Left ventricle myocardium superior (tissue), 1 donor: ENCODE results near the gene KRCC1. TPM values are rescaled to one million over a fixed set of nuclear protein-coding genes. Genes with fewer than 3 reads are reported as not detected.

Experiments
- ATAC-seq: fragments of 200-7000 bp; cut with Tn5 transposase; one replicate; pipeline ENCODE4 v1.9.1; 2020; ENCODE audit warnings: mild to moderate bottlenecking, moderate library complexity
- DNase-seq: peaks from one replicate; pipeline ENCODE4 v3.0.0-alpha.2; 2020
- intact Hi-C: fragments of 100-400 bp; cut with micrococcal nuclease; formaldehyde crosslinking; loops from one replicate; pipeline ENCODE4 v1.11.0; 2022
- long read RNA-seq: library from polyadenylated mRNA; unstranded; transcript quantifications from one replicate; pipeline ENCODE4 v2.0.0, GENCODE V29; 2021
- total RNA-seq: library from RNA; stranded (reverse); fragmentation: NEBNext Ultra II Directional; extraction: Animal tissue kit (Norgen Biotek cat#: 25700); gene quantifications from one replicate; pipeline ENCODE4 v1.2.1, GENCODE V29; 2021
- donor health status: DM: no; HTN: yes; CAD: no; lungs with severe emphysema.

Gene KRCC1
- 24.1 TPM for total RNA-seq
- long read RNA-seq, transcript KRCC1-201 (4 exons, 1,753 nt) = major isoform, 28 of 38 reads
- long read RNA-seq, partial matches to known transcripts = 0 of 38 reads
- long read RNA-seq, other reads (novel, unspliced or antisense) = 10 of 38 reads

DNA sequence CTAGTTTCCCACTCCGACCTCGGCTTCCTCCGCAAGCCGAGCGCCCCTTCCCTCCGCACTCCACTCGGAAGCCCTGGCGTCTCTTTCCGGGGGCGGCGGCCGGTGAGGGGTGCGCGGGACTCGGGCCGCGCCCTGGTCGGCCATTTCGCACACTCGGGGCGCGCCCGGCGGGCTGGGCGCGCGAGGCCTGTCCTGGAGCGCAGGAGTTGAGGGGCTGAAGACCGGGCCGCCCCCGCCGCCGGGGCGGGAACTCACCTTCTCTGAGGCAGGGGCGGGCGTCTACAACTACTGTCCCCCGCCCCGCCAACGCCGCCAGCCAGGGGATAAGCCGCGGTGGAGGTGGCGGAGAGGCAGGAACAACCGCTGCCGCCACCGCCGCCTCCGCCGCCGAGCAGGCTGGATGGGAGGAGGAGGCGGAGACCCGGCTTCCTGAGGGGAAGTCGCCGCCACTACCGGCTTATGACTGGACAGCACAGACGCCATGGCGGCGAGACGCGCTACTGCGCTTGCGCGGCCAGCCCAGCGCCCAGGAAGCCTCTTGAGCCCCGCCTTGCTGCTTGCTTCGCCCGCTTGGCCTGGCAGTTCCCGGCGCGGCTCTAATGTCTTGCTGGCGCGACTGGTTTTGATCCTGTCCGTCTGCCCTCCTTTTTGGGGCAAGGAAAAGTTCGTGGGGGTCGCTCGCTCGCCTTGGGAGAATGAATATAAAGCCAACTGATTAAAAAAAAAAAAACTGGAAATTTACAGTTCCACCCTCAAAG is at the start of gene KRCC1:
TSS of gene KRCC1 (minus strand) at position 413 of the 758 bp plus-strand sequence. CDS start 27,220 bp downstream, outside the sequence.
- DNase-seq (peak; percentile 98), ATAC-seq (peak; percentile 98)
- intact Hi-C loops = no loop called here

DNA sequence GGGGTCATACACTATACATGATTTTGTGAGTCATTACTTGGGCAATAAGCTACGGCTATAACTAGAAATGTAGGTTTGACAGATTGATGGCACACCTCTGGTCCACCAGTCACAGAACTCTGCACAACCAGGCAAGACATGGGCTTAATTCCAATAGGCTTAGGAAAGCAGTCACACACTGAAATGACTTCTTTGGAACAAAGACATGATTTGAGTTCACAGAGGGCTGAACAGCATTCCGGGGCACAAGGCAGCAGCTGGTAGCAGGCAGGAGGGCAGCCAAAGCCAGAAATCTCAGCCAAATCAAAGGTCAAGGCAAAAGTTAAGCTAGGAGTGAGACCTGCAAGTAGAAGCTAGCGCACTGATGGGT is 44.9 kb upstream of the KRCC1 start:
- ATAC-seq = peak; percentile 54
- intact Hi-C loops = no loop called here
- no peak for DNase-seq

DNA sequence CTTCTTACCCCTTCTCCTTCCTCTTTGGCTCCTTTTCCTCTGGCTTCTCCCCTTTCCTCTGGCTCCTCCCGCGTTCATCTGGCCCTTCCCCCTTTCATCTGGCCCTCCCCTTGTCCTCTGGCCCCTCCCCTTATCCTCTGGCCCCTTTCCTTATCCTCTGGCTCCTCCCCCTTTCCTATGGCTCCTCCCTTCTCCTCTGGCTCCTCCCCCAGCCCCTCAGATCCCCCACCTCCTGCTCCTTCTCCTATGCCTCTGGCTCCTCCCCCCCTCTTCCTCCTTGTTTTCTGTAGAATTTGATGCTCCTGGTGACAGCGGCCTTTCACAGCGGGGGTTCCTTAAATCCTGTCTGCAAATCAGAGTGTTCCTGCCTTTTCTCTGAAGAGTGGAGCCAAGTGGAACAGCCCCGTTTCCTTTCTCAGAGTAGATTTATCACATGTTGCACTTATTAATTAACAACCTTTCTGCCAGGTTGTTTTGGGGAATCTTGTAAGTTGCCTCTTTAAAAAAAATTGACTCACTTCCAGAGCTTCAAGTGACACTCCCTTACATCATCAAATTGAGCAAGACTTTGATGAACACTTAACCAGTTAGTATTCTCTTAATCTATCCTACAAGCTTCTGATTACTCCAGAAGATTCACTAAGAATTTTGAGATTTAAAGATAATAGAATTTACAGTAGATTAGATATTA is 44.4 kb upstream of the KRCC1 start:
- DNase-seq (no peak), ATAC-seq (peak; percentile 49)
- intact Hi-C loops = no loop called here

DNA sequence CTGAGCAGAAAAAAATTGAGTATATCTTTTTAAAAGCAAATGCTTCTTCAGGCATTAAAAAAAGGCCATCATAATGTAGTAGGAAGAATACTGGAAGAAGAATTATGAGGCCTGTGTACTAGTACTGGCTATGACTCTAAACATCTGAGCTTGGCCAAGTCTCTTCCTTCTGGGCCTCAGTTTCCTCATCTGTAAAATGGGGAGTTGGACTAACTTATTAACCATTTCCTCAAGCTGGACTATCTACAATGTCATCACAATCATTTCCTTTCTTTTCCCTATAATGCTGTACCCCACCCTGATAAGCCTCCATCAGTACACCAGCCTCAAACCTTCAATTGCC is 42.9 kb upstream of the KRCC1 start:
- no peak for ATAC-seq
- no peak for DNase-seq
- intact Hi-C loops = no loop called here

DNA sequence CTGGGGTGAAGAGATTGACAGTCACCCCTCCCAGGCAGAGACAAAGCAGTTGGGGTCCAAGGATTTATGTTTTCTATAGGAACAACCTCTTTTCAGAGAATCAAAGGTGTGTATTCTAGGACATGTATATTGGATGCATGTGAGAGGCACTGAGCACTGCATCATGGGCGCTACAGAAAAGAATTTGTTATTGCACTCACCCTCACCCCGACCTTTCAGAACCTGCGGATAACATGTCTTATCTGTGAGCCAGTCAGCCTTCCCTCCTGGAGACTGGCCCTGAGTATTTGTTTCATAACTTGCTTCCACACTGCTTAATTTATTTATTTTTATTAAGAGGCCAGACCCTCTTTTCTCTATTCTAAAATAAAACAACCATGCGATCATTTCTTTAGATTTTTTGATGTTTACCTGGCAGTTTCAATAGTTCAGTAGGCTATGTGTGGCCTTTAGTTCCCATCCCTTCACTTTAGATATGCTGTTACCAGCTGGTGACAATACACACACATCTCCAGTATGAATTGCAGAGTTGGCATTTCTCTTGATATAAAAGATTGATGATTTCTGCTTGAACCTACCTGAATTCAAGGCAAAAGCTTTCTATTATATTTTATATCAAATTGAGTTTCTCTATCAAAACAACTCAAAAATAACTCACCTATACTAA is 42.4 kb upstream of the KRCC1 start:
- DNase-seq (no peak), ATAC-seq (peak; percentile 76)
- intact Hi-C loops = no loop called here

DNA sequence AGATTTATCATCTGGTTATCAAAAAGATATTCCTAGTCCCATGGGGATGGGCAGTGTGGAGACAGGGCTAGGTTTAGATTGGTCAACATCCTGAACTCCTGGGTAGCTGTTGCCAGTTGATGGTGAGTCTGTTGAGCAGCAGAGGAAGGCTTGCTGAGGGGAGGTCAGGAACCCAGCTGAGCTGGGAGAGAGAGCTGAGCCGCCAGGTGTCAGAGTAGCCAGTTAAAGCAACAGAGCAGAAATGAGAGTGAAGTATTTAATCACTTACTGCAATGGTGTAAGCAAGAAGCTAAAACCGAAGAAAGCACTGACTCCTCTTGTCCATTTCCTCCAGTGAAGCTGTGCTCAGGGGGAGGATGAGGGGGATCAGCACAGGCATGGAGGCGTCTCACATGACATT is 41.6 kb upstream of the KRCC1 start:
- ATAC-seq (peak; percentile 5), DNase-seq (no peak)
- intact Hi-C loops = no loop called here

DNA sequence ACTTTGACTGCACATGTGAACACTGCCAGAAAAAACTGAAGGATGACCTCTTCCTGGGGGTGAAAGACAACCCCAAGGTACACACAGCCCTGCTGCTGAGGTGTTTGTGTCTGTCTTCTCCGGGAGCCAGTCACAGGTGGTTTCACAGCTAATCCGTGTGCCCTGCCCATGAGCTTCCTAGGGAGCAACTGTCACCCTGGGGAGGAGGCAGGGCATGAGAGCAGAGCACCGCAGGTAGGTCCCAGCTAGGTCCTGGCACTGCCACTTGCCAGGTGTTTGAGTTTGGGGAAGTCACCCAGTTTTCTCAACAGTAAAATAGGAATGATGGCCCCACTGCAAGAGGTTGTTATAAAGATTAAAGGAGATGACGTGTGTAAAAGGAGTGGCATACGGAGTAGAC is 41.1 kb upstream of the KRCC1 start:
- no peak for DNase-seq
- intact Hi-C loops = no loop called here
- no peak for ATAC-seq

DNA sequence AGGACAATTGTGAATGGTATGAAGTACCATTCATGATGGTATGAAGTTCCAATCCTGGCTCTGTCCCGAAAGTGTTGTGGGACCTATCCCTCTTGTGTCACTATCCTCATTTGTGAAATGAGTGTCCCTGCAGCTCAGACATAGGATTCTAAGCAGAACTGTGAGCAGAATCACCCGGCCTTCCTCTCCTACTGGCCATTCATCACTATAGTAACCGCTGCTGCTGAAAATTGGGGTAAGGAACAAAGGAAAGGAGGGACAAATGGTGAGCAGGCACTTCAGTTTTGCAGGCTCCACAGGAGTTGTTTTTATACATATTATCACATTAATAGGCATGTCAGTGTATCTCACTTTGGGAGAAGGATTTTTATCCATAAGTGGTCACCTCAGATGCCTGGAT is 39.4 kb upstream of the KRCC1 start:
- DNase-seq (no peak), ATAC-seq (no peak)
- intact Hi-C loops = no loop called here

DNA sequence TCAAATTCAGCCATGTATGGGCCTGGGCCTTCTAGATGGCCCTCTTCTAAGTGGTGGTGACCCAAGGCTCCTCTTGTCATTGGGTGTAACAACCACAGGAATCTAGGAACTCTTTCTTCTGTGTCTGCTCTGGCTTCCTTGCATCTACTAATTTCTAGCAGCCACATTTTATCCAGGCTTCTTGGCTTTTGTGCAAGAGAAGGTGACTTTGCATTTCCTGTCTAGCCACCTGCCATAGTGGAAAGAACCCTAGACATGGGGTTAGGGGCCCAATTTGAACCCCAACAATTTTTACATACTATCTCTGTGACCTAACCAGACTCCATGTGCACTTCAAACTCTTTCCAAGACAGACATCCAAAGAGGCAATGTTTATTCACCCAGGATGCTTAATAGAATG is 37.2 kb upstream of the KRCC1 start:
- no peak for ATAC-seq
- intact Hi-C loops = no loop called here
- no peak for DNase-seq

DNA sequence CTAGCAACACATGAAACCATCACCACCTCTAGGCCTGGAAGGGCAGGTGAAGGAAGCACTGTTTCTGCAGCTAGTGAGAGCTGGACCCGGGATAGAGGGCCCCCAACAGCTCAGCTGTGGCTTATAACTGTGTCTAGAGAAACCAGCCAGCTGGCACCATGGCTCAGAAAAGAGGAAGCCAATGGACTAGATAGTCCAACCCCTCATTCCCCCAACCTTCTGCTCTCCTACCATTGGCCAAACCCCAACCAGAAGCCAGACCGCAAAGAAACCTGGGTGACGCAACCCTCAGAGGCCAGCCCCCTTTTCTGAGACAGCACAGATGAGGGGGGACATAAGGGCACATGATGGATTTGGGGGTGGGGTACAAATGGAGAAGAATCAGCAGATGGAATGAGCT is 36.4 kb upstream of the KRCC1 start:
- intact Hi-C loops = no loop called here
- DNase-seq (no peak), ATAC-seq (no peak)

DNA sequence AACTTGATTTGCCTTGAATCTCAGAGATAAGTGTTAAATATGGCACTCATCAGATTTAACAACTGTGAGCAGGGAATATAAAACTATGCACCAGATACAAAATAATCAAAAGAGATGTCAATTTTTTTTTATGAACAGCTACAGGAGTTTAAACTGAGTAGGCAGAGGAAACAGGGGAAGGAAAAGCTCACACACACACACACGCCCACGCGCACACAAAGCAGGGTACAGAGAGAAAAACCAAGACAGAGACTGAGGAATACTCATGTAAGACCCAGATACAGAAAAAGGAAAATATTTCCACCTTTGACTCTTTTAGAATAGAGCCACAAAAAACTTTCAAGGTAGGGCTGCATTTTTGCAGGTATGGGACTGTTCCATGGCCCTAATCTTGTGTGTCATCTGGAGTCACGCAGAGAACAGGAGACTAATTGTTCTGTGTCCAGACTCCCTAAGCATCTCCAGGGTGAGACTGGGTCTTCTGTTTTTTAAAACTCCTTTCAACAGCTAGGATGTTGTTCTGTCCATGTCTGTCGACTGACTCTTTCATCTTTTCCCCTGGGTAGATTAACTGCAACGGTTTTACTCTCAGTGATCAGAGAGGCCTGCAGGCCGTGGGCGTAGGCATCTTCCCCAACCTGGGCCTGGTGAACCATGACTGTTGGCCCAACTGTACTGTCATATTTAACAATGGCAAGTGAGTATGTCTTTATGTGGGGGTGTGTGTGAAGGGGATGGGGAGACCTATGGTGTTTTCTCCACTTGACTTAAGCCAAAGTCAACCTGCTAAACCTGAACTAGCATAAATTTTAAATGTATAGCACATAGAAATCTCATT is 35.1 kb upstream of the KRCC1 start:
- ATAC-seq = no peak
- DNase-seq = no peak
- intact Hi-C loops = no loop called here

DNA sequence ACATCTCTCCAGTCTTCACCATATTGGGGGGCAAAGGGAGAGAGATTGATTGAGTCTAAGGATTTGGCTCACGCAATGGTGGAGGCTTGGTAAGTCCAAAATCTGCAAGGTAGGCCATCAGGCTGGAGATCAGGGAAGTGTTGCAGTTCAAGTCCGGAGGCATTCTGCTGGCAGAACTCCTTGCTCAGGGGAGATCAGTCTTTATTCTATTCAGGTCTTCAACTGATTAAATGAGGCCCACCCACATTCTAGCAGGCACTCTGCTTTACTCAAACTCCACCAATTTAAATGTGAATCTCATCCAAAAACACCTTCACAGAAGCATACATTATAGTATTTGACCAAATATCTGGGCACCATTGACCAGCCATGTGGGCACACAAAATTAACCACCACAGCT is 33.4 kb upstream of the KRCC1 start:
- no peak for DNase-seq
- intact Hi-C loops = no loop called here
- ATAC-seq = no peak

DNA sequence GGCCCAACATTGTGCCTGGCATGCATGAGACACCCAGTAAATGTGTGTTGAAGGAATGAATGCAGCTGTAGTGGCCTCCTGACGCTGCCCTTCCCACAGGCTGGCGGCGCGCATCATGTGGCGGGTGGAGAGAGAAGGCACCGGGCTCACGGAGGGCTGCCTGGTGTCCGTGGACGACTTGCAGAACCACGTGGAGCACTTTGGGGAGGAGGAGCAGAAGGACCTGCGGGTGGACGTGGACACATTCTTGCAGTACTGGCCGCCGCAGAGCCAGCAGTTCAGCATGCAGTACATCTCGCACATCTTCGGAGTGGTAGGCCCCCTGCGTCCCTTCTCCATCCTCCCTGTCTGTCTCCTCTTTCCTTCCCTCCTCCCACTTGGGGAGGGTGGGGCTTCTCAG is 32.2 kb upstream of the KRCC1 start:
- ATAC-seq (no peak), DNase-seq (no peak)
- intact Hi-C loops = no loop called here

DNA sequence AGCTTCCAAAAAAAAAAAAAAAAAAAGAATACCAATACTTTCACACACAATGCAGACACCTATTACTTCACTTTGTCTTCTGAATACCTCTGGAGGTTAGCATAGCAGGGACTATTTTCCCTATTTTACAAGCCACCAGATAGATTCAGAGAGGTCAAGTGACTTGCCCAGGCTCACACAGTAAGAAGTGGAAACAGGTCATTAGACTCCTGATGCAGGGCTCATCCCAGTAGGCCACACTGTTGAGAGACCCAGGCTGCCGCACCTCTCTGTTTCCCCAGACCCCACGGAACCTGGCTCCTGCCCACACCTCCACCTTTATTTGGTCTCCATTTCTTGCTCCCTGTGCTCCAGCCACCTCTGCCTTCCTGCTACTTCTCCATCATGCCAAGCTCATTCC is 31.5 kb upstream of the KRCC1 start:
- ATAC-seq = no peak
- DNase-seq = no peak
- intact Hi-C loops = no loop called here

DNA sequence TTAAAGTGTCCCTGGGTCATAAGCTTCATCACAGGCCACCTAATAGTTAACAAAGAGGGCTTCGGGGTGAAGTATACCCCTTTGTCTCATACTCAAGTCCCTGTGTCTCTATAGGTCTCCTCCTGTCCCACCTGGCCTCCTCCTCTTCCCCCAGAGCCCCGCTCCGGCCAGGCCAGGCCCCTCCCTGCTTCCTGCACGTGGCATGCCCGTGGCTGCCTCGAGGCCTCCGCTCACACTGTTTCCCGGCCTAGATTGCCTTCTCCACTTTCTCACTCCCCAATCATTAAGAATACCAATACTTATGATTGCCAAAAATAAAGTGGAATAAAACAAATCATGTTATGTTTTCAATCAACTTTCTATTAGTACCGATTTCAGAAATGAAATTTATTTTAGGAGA is 30.8 kb upstream of the KRCC1 start:
- ATAC-seq = no peak
- DNase-seq = no peak
- intact Hi-C loops = no loop called here

DNA sequence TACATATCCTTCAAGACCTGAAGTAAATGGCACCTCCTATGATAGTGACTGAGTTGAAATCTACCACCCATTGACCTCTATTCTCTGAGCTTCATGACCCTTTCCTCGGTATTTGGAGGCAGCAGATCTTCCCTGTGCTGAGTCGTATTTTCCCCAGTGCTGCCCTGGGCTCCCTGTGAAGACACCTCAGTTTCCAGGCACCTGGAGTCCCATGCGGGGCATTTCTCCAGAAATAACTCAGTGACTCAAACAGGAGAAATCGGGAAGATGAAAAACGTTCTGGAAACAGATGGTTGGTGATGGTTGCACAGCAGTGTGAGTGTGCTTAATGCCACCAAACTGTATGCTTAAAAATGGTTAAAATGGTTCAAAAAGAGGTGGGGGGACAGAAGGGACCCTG is 30.0 kb upstream of the KRCC1 start:
- DNase-seq (no peak), ATAC-seq (no peak)
- intact Hi-C loops = no loop called here

DNA sequence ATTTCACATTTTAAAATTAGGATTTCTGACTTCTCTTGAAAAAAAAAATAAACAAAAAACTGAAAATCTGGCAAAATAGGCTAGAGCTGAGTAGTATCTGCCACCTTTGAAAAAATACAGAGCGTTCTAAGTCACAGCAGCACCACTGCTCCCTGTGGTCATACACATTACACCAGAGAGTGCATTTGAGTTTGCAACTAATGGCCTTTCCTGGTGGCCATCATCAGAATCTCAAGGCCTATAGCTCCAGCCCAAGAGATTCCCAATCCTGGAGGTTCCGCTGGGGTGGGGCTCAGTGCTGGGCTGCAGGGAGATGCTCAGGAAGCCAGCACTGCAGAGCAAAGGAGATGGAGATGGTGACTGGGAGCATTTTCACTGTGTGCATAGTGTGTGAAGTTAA is 29.5 kb upstream of the KRCC1 start:
- intact Hi-C loops = no loop called here
- no peak for ATAC-seq
- DNase-seq = no peak

DNA sequence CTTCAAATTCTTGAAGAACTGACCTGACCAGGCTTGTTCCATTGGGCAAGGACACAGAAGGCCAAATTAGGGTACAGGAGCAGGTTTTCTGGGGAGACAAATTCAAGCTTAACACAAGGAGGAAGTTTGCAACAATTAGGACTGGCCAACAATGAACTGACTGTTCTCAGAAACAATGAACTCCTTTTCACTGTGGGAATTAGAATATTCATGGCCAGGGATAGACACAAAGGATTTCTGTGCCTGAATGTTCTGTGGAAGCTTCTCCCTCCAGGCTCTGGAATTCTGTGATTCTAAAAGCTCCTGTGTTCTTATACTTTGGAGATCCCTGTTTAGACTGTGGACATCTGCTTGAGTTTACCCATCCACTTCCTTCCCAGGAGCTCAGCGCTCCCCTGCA is 27.2 kb upstream of the KRCC1 start:
- intact Hi-C loops = no loop called here
- ATAC-seq (no peak), DNase-seq (no peak)

DNA sequence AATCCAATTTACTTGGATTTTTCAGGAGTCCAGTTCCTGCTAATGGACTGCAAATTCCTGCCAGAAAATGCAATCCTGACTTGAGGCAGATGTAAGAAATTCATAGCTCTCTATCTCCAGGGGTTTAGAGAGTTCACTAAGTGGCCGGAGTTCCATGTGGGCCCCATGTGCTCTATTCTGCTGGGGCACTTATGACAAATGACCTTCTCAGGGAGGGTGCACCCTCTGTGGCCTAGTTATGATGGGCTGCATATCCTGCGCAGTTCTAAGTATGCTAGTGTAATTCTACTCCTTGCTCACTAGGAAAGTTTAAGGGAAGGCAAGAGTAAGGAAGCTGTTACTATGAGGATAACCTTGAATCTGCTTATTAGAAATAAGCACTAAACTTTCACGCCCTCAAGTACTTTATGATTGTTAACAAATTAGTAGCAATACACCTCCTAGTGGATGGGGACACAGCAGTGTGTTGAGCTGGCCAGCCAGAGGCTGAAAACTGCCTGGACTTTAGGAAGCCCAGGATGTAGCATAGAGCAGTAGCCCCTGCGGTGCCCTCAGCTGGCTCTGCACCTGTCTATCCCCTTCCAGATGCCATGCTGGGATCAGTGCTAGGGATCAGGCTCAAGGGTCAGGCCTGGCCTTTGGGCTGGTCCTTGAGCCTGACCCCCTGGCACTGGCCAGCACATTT is 26.5 kb upstream of the KRCC1 start:
- intact Hi-C loops = no loop called here
- DNase-seq (no peak), ATAC-seq (peak; percentile 50)
